Natural killer cell (primary cell): ENCODE results near the gene UBAP1L. TPM values are rescaled to one million over a fixed set of nuclear protein-coding genes. Genes with fewer than 3 reads are reported as not detected.

Experiments
- ATAC-seq, 3 donors: fragments of 150-1000 bp in 2 of 3; fragments of 200-7000 bp in 1 of 3; cut with Tn5 transposase; 1 replicate in 1 of 3; 2 replicates in 2 of 3; pipeline ENCODE4 v1.10.0; 2021; ENCODE audit warnings: mild to moderate bottlenecking in 2 of 3, moderate library complexity in 2 of 3
- DNase-seq, 2 donors: peaks; one replicate each; pipeline versions ENCODE4 v3.0.0 to v3.0.0-alpha.2; 2013 to 2021; ENCODE audit warnings: mixed read lengths in 1 of 2
- H3K27ac ChIP-seq: one replicate; pipeline ENCODE4 v1.5.1; 2013; ENCODE audit warnings: mild to moderate bottlenecking, low read length
- H3K27me3 ChIP-seq: one replicate; pipeline ENCODE4 v1.6.1; 2013; ENCODE audit warnings: low read length; ENCODE audit not compliant: control insufficient read depth, insufficient read depth
- H3K36me3 ChIP-seq: one replicate; pipeline ENCODE4 v1.6.1; 2013; ENCODE audit warnings: low read length; ENCODE audit not compliant: control insufficient read depth, insufficient read depth
- H3K4me1 ChIP-seq: one replicate; pipeline ENCODE4 v1.6.1; 2013; ENCODE audit warnings: low read length; ENCODE audit not compliant: control insufficient read depth, insufficient read depth
- H3K4me3 ChIP-seq: one replicate; pipeline ENCODE4 v1.5.1; 2013; ENCODE audit warnings: low read length
- H3K9me3 ChIP-seq: one replicate; pipeline ENCODE4 v1.6.1; 2013; ENCODE audit warnings: low read length; ENCODE audit not compliant: control insufficient read depth, insufficient read depth
- H3K27ac Mint-ChIP-seq, 2 donors: one replicate each; pipeline ENCODE4 v1.8.0; 2022; ENCODE audit warnings: mild to moderate bottlenecking in 2 of 2, mixed read lengths in 2 of 2, moderate library complexity in 1 of 2
- H3K27me3 Mint-ChIP-seq, 2 donors: one replicate each; pipeline ENCODE4 v1.8.0; 2022; ENCODE audit warnings: low read depth in 2 of 2, mixed read lengths in 2 of 2
- H3K36me3 Mint-ChIP-seq: one replicate; pipeline ENCODE4 v1.8.0; 2022; ENCODE audit warnings: mixed read lengths
- H3K4me1 Mint-ChIP-seq, 2 donors: one replicate each; pipeline ENCODE4 v1.8.0; 2022; ENCODE audit warnings: mixed read lengths in 2 of 2
- H3K4me3 Mint-ChIP-seq: one replicate; pipeline ENCODE4 v1.8.0; 2022; ENCODE audit warnings: mild to moderate bottlenecking, moderate library complexity, mixed read lengths
- H3K9me3 Mint-ChIP-seq, 2 donors: one replicate each; pipeline ENCODE4 v1.8.0; 2022; ENCODE audit warnings: mixed read lengths in 2 of 2
- CTCF ChIP-seq: fragments of 200-600 bp; IDR thresholded peaks from one replicate; pipeline ENCODE4 v1.8.0; 2022; ENCODE audit warnings: antibody characterized with exemption
- WGBS: methylation state at CpG from one replicate; pipeline ENCODE4 v1.1.7; 2013; ENCODE audit warnings: missing lambda C conversion rate; ENCODE audit not compliant: insufficient coverage; 5-methylcytosine and 5-hydroxymethylcytosine counted together
- intact Hi-C: fragments of 100-400 bp; cut with micrococcal nuclease; formaldehyde crosslinking; loops from one replicate; pipeline ENCODE4 v1.14.2; 2022
- total RNA-seq, 4 donors: library from RNA; stranded (reverse); fragments of 120-200 nt in 1 of 4; gene quantifications; one replicate each; pipeline versions ENCODE4 v1.2.3 to v1.2.4, GENCODE V29; 2013 to 2022

The UBAP1L gene
- total RNA-seq, 3 donors from 2014 or later (not counting 1 experiment from before 2014, with no cell fraction given), result 4.3 to 8.0 (median 7.5) TPM

- peaks cover 36 to 45% of the 10 kb centered on the region in 2 donors for H3K4me1 Mint-ChIP-seq
These were observed 15.9 kb upstream of the UBAP1L start for GRCh38 chr15:65130941-65131340.

GRCh38 chr15:65115542-65115941, 542 bp upstream of the UBAP1L start:
- Mint-ChIP-seq H3K36me3 (no peaks in the 10 kb centered on the region), H3K27me3 (no peaks in the 10 kb centered on the region), H3K4me3 (no peak overlapping the region), H3K27ac (no peak overlapping the region), H3K9me3 (no peaks in the 10 kb centered on the region), H3K4me1 (peaks cover 0 to 7% of the 10 kb centered on the region in 2 donors)
- ATAC-seq, result no peak
- Histone ChIP-seq H3K9me3 (no peaks in the 10 kb centered on the region), H3K27me3 (no peaks in the 10 kb centered on the region), H3K4me1 (no peaks in the 10 kb centered on the region), H3K27ac (no peak overlapping the region), H3K4me3 (no peak overlapping the region), H3K36me3 (peaks cover 55% of the 10 kb centered on the region)
- no peak for DNase-seq
- WGBS, result 100% methylated on average over 5 of the region's 5 CpGs
- TF ChIP-seq CTCF, result no peak
- intact Hi-C loops, result no loop called here

More at GRCh38 chr15:65130941-65131340, 15.9 kb upstream of the UBAP1L start:
- Mint-ChIP-seq H3K9me3 (no peaks in the 10 kb centered on the region), H3K36me3 (peaks cover 7% of the 10 kb centered on the region), H3K27me3 (no peaks in the 10 kb centered on the region), H3K27ac (no peak overlapping the region), H3K4me3 (peak overlapping the region; percentile 4)
- Histone ChIP-seq H3K27me3 (no peaks in the 10 kb centered on the region), H3K27ac (no peak overlapping the region), H3K9me3 (no peaks in the 10 kb centered on the region), H3K4me3 (no peak overlapping the region), H3K36me3 (peaks cover 22% of the 10 kb centered on the region), H3K4me1 (peaks cover 17% of the 10 kb centered on the region)
- intact Hi-C loops, result loop anchor here (10.0 kb wide), 1 partner anchor 54 kb away; the partner anchor contains the start of gene CLPX
- WGBS, result 92% methylated on average over 5 of the region's 5 CpGs
- ATAC-seq (no peak), DNase-seq (no peak)
- no peak for TF ChIP-seq CTCF

GRCh38 chr15:65110676-65111292, 4.2 kb downstream of the UBAP1L start:
- Mint-ChIP-seq H3K27me3 (no peaks in the 10 kb centered on the region), H3K4me3 (no peak overlapping the region), H3K4me1 (peaks cover 0 to 7% of the 10 kb centered on the region in 2 donors), H3K27ac (peak overlapping the region; percentile 21 to 58), H3K36me3 (no peaks in the 10 kb centered on the region), H3K9me3 (no peaks in the 10 kb centered on the region)
- no peaks in the 10 kb centered on the region for H3K4me1 ChIP-seq
- DNase-seq, result no peak
- H3K4me3 ChIP-seq, result no peak overlapping the region
- WGBS, result 94% methylated on average over 3 of the region's 3 CpGs
- intact Hi-C loops, result no loop called here
- no peak for ATAC-seq
- H3K36me3 ChIP-seq, result peaks cover 30% of the 10 kb centered on the region
- TF ChIP-seq CTCF, result no peak
- H3K9me3 ChIP-seq, result no peaks in the 10 kb centered on the region
- no peaks in the 10 kb centered on the region for H3K27me3 ChIP-seq
- H3K27ac ChIP-seq, result no peak overlapping the region
